ENCODE measurements around the gene VGLL1.

The VGLL1 gene, protein sequence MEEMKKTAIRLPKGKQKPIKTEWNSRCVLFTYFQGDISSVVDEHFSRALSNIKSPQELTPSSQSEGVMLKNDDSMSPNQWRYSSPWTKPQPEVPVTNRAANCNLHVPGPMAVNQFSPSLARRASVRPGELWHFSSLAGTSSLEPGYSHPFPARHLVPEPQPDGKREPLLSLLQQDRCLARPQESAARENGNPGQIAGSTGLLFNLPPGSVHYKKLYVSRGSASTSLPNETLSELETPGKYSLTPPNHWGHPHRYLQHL

DNA sequence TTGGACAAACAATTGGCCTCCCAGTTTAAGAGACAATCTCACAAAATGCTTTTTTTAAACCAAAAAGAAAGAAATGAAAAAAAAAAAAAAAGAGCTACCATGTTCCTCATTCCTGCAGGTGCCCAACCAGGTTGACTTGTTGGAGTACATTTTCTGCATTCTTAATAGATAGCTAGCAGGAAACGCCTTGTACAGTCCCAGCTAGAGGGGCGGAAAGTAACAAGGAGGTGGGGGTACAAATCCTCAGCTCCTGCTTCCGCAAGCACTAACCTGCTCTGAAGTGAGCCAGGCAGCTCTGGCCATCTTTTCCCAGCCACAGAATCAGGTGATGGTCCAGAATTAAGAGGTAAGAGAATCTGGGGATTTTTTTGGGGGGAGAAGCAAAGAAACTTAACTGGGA, at the start of gene VGLL1:
Gene VGLL1, plus strand, starts transcription at position 265 of the 400 bp plus-strand sequence. CDS start 3,806 bp downstream, outside the sequence.
- no peak for DNase-seq

DNA sequence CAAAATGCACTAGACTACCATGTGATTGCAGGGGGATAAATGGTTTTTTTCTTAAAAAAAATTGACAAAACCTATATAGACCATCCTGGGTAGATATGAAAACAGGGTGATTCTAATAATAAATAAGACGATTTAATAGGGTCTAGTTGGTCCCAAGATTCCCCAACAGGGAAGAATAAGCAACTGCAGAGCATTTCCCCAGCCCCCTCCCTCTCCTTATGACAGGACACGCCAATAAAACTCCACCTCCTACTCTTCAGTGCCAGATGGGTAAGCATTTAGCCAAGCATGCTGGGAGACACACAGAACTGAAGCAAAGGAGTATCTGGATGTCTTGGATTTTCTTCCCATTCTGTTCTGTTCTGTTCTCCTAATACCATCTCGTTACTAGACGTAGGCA, 44.4 kb upstream of the VGLL1 start, which contains the start of gene BRS3:
Gene BRS3, plus strand, starts transcription at position 301 of the 400 bp plus-strand sequence. CDS start 168 bp downstream, outside the sequence.
- DNase-seq, result no peak

DNA sequence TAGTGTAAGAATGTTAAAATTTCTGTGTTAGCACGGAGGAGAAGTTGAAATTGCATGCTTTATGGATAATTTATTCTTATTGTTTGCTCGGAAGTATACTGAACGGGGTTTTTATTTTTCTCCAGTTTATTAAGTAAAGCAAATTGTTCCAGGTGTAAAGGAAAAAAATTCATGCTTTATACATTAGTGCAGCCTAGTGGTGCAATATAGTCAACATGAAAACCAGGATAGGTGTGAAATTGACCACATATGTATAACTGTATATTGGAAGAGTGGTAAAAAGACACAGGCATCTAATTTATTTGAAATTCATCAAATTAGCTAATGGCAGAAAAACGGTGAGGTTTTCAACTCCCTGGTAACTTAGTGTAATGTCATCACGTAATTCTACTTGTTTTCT, 43.3 kb upstream of the VGLL1 start:
- DNase-seq, result no peak

GRCh38 chrX:136491832-136492231, 40.2 kb upstream of the VGLL1 start:
- DNase-seq, result no peak

GRCh38 chrX:136493011-136493410, 39.0 kb upstream of the VGLL1 start:
- no peak for DNase-seq

- DNase-seq, result no peak
Measured at GRCh38 chrX:136495043-136495442, 37.0 kb upstream of the VGLL1 start.

- no peak for DNase-seq
Measured at GRCh38 chrX:136496186-136496763, 35.7 kb upstream of the VGLL1 start.

GRCh38 chrX:136496764-136497555, 35.1 kb upstream of the VGLL1 start:
- peak; percentile 81 for DNase-seq

DNA sequence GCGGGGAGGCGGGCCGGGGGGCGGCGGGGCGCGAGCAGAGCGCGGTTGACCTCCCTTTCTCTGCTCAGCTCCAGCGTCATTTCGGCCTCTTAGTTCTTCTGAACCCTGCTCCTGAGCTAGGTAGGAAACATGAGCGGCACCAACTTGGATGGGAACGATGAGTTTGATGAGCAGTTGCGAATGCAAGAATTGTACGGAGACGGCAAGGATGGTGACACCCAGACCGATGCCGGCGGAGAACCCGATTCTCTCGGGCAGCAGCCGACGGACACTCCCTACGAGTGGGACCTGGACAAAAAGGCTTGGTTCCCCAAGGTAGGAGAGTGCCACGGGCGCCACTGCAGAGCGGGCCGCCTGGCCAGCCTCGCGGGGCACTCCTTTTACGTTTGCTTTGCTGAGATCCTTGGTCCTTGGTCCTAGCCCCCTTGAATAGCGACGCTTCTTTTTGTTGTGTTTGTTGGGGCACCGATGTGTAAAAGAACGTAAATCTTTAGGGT, 34.4 kb upstream of the VGLL1 start, which contains the start of gene HTATSF1:
Gene HTATSF1, plus strand, starts transcription at position 37 of the 497 bp plus-strand sequence. Its CDS starts 93 bp downstream, at position 130.
- DNase-seq, result no peak

GRCh38 chrX:136519069-136519468, 12.9 kb upstream of the VGLL1 start:
- no peak for DNase-seq

GRCh38 chrX:136523770-136524169, 8.2 kb upstream of the VGLL1 start:
- no peak for DNase-seq

DNA sequence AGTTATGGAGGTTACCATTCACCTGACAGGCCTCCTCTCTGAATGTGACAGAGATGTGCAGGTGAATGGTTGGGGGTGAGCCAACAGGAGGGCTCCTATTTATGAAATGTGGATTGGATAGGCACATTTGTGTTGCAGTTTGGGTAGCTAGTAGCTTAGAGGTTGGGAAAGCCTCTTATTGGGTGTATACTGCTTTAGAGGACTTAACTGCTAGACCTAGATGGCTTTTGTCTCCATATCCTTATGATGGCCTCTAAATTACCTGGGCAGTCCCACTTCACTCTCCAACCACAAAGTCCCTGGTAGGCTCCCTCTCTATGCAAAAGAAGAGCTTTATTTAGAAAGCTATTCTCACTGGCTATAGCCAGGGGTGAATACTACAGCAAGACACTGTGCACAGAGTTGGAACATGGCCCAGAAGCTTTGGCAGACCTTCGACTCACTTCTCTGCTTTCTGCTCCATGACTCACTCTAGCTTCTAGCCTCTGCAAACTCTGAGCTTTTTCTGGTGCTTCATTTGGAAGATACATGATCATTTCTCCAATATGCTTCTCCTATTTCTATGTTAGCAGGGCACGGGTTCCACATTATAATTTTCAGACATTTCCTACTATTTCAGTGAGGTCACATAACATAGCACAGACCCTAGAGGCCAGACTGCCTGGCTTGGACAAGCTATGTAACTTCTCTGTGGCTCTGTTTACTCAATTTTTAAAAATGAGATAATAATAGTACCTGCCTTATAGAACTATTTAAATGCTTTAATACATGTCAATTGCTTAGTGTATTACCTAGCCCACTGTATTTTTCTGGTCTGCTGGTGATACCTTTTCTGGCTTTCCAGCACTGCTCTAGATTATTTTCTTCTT, 6.0 kb upstream of the VGLL1 start:
- DNase-seq, result no peak

GRCh38 chrX:136528645-136529315, 3.2 kb upstream of the VGLL1 start:
- no peak for DNase-seq

GRCh38 chrX:136529795-136530194, 2.2 kb upstream of the VGLL1 start:
- no peak for DNase-seq

GRCh38 chrX:136534131-136534530, 2.1 kb downstream of the VGLL1 start:
- DNase-seq, result no peak

DNA sequence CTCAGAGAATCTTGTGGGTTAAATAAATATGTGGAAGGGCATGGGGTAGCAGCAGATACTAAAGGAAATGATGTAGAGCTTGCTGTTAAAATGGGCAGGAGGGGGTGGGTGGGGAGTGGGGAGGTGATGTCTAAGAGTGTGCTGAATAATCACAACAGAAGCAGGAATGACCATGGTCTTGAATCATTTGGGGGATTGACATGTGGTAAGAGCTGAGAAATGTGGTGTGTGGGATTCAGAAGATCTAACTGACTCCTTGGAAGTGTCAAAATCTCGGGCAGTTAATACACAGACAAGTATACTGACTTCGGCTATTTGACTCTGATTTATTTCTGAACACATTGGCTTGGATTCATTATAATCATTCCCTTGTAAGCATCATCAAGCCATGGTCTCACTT, 6.8 kb downstream of the VGLL1 start:
- DNase-seq, result no peak

DNA sequence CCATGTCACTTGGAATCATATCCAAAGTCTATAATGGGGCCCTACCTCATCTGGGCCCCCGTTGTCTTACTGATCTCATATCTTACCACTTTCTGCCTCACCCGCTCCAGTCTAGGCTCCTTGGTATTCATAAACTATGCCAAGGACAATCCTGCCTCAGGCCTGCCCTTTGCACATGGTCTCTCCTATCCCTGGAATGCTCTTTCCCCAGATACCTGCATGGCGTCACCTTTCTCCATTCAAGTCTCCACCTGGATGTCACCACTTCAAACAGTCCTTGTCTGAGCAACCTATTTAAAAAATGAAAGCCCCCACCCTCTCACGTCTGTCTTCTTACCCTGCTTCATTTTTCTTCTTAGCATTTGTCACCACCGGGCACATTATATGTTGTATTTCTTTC, 8.2 kb downstream of the VGLL1 start:
- DNase-seq, result no peak

DNA sequence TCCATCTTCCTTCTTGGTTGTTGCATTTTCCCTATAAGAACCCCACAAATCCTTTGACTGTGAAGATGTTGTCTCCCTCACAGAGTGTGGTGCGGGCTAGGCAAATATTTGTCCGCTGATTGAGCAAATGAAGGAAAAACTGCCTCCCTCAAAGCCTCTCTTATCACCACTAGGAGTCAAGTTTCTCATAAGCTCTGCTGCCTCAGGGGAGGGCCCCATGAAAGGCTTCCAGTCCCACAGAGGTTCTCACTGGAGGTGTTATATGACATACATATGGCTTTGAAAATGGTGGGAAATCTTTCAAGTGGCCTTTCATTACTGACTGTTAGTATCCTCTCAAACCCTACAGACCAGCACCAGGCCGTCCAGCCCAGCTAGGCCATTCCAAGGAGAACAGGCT, 9.3 kb downstream of the VGLL1 start:
- no peak for DNase-seq

DNA sequence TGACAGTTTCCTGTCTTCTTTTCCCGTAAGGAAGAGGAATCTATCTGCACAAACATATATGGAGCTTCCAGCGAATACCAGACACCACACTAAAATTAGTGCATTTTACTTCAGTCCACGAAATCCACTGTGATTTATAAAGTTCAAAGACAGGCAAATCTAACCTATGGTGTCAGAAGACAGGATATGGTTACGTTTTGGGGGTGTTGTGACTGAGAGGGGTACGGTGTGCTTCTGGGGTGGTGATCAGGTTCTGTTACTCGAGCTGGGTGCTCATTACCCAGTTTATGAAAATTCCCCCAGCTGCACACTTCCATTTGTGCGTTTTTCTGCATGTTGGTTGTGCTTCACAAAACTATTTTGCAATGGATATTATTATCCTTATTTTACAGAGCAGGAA, 10.3 kb downstream of the VGLL1 start:
- no peak for DNase-seq

GRCh38 chrX:136546371-136546781, 14.4 kb downstream of the VGLL1 start:
- DNase-seq, result no peak

GRCh38 chrX:136549226-136549625, 17.2 kb downstream of the VGLL1 start:
- DNase-seq, result no peak

GRCh38 chrX:136551410-136551809, 19.4 kb downstream of the VGLL1 start:
- DNase-seq, result no peak
